DMS153 (cell line): Measurements from ENCODE around the gene RUBCN.
"Not testable (repeated sequence)": the region's sequence is repeated elsewhere in the genome, so short reads cannot be mapped to it uniquely, and the experiment has no call there.

Experiments
- DNase-seq: peaks from one replicate; lab custom pipeline; 2025; lab: John Stamatoyannopoulos, UW

RUBCN gene

GRCh38 chr3:197657541-197658292 is 79.0 kb downstream of the RUBCN start:
- not testable (repeated sequence) for DNase-seq

- DNase-seq: not testable (repeated sequence)
Measured at GRCh38 chr3:197656960-197657359, 79.7 kb downstream of the RUBCN start.

GRCh38 chr3:197656129-197656528 is 80.6 kb downstream of the RUBCN start:
- not testable (repeated sequence) for DNase-seq

GRCh38 chr3:197654998-197655330 is 81.7 kb downstream of the RUBCN start:
- not testable (repeated sequence) for DNase-seq

GRCh38 chr3:197654090-197654997 is 82.4 kb downstream of the RUBCN start:
- not testable (repeated sequence) for DNase-seq

- not testable (repeated sequence) for DNase-seq
Measured at GRCh38 chr3:197652860-197653259, 83.8 kb downstream of the RUBCN start.

- not testable (repeated sequence) for DNase-seq
Measured at GRCh38 chr3:197647649-197648048, 89.1 kb downstream of the RUBCN start.

GRCh38 chr3:197647191-197647590 is 89.5 kb downstream of the RUBCN start:
- not testable (repeated sequence) for DNase-seq

- DNase-seq: not testable (repeated sequence)
Measured at GRCh38 chr3:197646294-197646693, 90.4 kb downstream of the RUBCN start.

- not testable (repeated sequence) for DNase-seq
Measured at GRCh38 chr3:197637556-197637955, 99.1 kb downstream of the RUBCN start.

- not testable (repeated sequence) for DNase-seq
Measured at GRCh38 chr3:197631989-197632388, 104.7 kb downstream of the RUBCN start.

- DNase-seq: not testable (repeated sequence)
Measured at GRCh38 chr3:197630766-197631165, 105.9 kb downstream of the RUBCN start.

- DNase-seq: not testable (repeated sequence)
Measured at GRCh38 chr3:197629286-197629685, 107.4 kb downstream of the RUBCN start.

- DNase-seq: not testable (repeated sequence)
Measured at GRCh38 chr3:197627772-197628523, 108.8 kb downstream of the RUBCN start.

- DNase-seq: not testable (repeated sequence)
Measured at GRCh38 chr3:197627158-197627771, 109.4 kb downstream of the RUBCN start.

- DNase-seq: not testable (repeated sequence)
Measured at GRCh38 chr3:197626404-197627157, 110.1 kb downstream of the RUBCN start.

- DNase-seq: not testable (repeated sequence)
Measured at GRCh38 chr3:197621478-197621877, 115.2 kb downstream of the RUBCN start.
